Choroid plexus epithelial cell (primary cell): ENCODE results near the gene UNC5C.

ENCODE experiments used
- DNase-seq: peaks from one replicate; pipeline ENCODE4 v3.0.0-alpha.2; 2010; ENCODE audit warnings: low read depth
- H3K4me3 ChIP-seq: 2 replicates; pipeline ENCODE4 v1.5.1; 2011; ENCODE audit warnings: low read depth, mild to moderate bottlenecking, control low read depth, low read length, moderate library complexity
- TF ChIP-seq, protein P1 (sequence below): conservative IDR thresholded peaks from 2 replicates; pipeline ENCODE4 v1.5.1; 2011; ENCODE audit warnings: low read depth, mild to moderate bottlenecking, control low read depth, inconsistent platforms, low read length, moderate library complexity

The UNC5C gene

DNA sequence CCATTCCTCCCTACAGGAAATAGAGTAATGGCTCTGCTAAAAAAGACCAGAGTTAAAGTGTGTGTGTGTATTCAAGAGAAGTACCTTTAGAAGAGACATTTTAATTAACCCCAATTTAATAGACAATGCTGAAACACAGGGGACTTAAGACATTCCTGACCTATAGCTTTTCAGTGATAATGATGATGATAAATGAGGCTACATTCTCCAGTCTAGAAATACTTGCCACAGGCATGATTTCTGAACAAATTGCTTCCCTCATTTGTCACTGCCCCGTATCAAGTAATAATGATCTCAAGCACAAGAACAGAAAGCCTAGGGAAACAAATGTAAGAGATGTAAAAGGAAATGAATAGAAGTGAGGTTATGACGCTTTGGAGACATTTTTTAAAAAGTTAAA is 117.1 kb downstream of the UNC5C start:
- DNase-seq = no peak
- TF ChIP-seq, protein P1, sequence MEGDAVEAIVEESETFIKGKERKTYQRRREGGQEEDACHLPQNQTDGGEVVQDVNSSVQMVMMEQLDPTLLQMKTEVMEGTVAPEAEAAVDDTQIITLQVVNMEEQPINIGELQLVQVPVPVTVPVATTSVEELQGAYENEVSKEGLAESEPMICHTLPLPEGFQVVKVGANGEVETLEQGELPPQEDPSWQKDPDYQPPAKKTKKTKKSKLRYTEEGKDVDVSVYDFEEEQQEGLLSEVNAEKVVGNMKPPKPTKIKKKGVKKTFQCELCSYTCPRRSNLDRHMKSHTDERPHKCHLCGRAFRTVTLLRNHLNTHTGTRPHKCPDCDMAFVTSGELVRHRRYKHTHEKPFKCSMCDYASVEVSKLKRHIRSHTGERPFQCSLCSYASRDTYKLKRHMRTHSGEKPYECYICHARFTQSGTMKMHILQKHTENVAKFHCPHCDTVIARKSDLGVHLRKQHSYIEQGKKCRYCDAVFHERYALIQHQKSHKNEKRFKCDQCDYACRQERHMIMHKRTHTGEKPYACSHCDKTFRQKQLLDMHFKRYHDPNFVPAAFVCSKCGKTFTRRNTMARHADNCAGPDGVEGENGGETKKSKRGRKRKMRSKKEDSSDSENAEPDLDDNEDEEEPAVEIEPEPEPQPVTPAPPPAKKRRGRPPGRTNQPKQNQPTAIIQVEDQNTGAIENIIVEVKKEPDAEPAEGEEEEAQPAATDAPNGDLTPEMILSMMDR = no peak
- no peak overlapping the region for H3K4me3 ChIP-seq

DNA sequence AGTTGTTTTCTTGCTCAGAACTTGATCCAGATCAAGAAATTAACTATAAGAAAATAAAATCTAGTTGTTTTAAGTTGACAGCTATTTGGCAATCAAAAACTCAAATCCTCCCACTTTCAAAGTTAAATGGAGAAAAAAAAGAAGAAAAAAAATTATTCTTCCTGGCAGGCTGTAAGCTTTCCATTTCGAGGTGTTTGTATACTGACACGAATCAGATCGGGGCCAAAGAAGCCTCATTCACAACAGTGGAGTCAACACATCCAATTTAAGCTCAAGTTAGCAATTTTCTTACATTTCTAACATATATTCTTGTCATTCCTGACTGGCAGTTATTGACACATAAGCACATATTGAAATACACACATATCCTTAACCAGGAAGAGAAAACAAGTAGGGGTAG is 119.4 kb downstream of the UNC5C start:
- TF ChIP-seq, protein P1 = no peak
- no peak for DNase-seq
- no peak overlapping the region for H3K4me3 ChIP-seq

DNA sequence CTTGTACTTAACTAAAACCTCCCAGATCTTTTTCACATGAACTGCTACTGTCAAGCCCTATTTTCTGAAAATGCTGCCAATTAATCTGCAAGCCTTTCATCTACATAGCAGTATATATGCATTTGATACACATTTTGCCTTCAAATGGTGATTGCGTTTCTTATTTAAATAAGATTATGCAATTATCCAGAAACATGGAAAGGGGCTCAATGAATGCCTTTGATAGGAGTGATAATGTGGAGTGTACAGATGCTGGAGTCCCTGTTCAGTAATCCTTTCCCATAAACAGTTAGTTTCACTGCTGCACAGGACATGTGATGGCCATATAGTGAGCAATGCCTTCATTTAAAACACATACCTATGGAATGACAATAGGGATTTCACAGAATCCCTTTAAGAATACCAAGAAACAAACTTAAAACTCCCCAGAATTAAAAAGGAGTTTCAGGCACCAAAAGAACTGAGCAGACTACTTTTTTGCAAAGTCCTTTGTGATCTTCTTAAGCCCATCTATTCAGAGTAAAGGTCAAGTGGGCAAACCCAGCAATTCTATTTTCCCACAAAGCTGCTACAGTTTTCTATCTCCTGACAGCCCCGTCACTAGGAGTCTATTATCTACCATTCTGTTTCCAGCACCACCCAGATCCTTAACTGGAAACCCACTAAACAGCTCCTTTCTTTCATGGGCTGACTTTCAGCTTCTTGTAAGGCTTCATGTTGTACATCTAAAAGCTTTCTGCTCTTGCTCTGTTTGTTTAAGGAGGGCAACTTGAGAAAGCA is 120.3 kb downstream of the UNC5C start:
- TF ChIP-seq, protein P1 = no peak
- DNase-seq = no peak
- H3K4me3 ChIP-seq = no peak overlapping the region

DNA sequence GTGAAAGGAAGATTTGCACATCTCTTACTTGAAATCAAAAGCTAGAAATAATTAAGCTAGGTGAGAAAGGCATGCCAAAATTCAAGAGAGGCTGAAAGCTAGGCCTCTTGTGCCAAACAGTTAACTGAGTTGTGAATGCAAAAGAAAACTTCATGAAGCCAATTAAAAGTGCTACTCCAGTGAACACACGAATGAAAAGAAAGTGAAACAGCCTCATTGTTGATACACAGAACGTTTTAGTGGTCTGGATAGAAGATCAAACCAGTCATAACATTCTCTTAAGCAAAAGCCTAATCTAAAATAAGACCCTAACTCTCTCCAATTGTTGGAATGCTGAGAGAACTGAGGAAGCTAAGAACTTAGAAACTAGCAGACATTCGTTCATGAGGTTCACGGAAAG is 122.3 kb downstream of the UNC5C start:
- TF ChIP-seq, protein P1 = no peak
- H3K4me3 ChIP-seq = no peak overlapping the region

DNA sequence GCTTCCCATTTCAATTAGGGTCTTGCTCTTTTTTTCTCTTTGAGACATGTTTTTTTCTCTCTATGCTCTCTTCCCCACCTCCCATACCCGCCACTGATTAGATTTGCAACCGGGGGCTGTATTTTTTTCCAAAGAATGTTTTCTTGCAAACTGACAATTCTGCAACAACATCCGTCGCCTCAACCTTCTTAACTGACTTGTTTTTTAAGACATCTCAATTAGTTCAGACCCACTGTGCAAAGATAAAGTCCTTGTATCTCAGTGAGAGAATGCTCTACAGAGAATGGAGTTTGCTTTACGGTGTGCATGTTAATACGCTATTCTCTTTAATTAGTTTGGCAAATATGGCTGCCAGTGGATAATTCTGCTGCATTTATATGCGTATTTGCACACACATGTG is 126.3 kb downstream of the UNC5C start:
- no peak for DNase-seq
- no peak overlapping the region for H3K4me3 ChIP-seq
- TF ChIP-seq, protein P1 = no peak

More for the DNA sequence above, 122.3 kb downstream of the UNC5C start:
- no peak for DNase-seq

DNA sequence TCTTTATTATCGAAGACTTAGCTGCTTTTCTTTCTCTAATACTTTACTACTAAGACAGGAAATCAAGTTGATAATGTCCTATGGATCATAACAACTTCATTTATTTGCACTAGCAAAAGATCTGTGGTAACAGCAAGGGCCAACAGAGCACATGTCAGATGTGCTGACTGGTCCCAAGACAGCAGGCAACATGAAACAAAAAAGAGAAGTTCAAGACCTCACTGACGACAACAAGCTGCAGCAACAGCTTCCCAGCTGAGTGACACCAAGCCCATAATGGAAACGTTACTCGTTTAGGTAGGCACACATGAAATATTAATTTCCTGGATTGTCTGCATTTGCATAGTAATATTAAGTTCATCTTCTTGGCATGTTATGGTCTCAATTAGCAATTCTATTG is 126.9 kb downstream of the UNC5C start:
- no peak overlapping the region for H3K4me3 ChIP-seq
- no peak for DNase-seq
- TF ChIP-seq, protein P1 = no peak

DNA sequence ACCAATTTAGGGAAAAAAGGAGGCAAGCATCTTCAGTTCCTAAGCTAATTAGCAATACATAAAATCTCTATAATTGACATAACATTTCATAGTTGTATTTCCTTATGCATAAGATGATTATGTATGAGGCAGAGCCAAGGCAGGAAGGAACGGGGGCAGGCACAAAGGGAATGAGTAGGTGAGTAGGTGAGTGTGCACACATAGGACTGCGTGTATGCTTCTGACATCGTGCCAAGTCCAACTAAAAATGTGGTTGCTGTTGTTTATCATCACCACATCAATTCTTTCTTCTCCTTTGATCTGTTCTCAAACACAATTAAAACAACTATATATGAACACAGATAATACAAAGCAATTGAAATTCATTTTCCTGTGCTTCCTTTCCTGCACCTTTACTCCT is 131.2 kb downstream of the UNC5C start:
- no peak overlapping the region for H3K4me3 ChIP-seq
- DNase-seq = no peak
- TF ChIP-seq, protein P1 = no peak
